Measurements from ENCODE around the gene LIMS1.

DNA sequence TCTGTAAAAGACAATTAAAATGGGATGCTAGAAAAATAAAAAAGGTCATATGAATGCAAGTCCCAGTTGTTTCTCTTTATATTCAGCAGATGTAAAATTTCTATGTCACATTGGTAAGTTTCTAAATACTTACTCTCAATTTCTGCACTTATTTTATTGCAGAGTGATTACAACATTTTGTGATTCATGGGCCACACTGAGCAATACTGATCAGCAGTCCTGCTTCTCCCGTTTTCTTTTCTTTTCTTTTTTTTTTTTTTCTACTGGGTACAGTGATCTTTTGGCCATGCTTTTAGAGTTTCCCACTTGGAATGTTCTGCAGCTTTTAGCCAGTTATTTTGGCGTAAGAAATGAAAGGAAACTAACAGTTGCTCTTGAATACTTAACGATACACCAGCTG lies 38.8 kb downstream of the LIMS1 start:
- no peak for TF ChIP-seq POLR2A (IDR thresholded peaks at IDR 0.05)
- TF ChIP-seq, protein P1, sequence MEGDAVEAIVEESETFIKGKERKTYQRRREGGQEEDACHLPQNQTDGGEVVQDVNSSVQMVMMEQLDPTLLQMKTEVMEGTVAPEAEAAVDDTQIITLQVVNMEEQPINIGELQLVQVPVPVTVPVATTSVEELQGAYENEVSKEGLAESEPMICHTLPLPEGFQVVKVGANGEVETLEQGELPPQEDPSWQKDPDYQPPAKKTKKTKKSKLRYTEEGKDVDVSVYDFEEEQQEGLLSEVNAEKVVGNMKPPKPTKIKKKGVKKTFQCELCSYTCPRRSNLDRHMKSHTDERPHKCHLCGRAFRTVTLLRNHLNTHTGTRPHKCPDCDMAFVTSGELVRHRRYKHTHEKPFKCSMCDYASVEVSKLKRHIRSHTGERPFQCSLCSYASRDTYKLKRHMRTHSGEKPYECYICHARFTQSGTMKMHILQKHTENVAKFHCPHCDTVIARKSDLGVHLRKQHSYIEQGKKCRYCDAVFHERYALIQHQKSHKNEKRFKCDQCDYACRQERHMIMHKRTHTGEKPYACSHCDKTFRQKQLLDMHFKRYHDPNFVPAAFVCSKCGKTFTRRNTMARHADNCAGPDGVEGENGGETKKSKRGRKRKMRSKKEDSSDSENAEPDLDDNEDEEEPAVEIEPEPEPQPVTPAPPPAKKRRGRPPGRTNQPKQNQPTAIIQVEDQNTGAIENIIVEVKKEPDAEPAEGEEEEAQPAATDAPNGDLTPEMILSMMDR (IDR thresholded peaks at IDR 0.05): no peak

Data from lower leg skin (tissue), 3 donors.